BLaER1 (cell line): ENCODE measurements around the gene ST3GAL3.

Experiments used
- H3K27ac ChIP-seq: shearing (Covaris generic); formaldehyde crosslinking; 2 replicates; pipeline ENCODE4 v1.8.1; 2022
- H3K27me3 ChIP-seq: shearing (Covaris generic); formaldehyde crosslinking; 2 replicates; pipeline ENCODE4 v1.8.1; 2022
- H3K36me3 ChIP-seq: shearing (Covaris generic); formaldehyde crosslinking; 2 replicates; pipeline ENCODE4 v1.8.1; 2022
- H3K4me1 ChIP-seq: shearing (Covaris generic); formaldehyde crosslinking; 2 replicates; pipeline ENCODE4 v1.8.1; 2022
- H3K4me2 ChIP-seq: shearing (Covaris generic); formaldehyde crosslinking; 2 replicates; pipeline ENCODE4 v1.8.1; 2022
- H3K4me3 ChIP-seq: shearing (Covaris generic); formaldehyde crosslinking; 2 replicates; pipeline ENCODE4 v1.8.1; 2022
- H3K9ac ChIP-seq: shearing (Covaris generic); formaldehyde crosslinking; 2 replicates; pipeline ENCODE4 v1.8.1; 2022
- H3K9me3 ChIP-seq: shearing (Covaris generic); formaldehyde crosslinking; 2 replicates; pipeline ENCODE4 v1.8.1; 2022
- H4K20me1 ChIP-seq: shearing (Covaris generic); formaldehyde crosslinking; 2 replicates; pipeline ENCODE4 v1.8.1; 2022
- Cebpa-rat ChIP-seq: shearing (Covaris generic); IDR thresholded peaks from 2 replicates; pipeline ENCODE4 v1.8.1; 2022

ST3GAL3 gene

GRCh38 chr1:43977376-43978263 lies 270.3 kb downstream of the ST3GAL3 start:
- Histone ChIP-seq H3K27ac (no peak overlapping the region), H4K20me1 (peaks cover 63% of the 10 kb centered on the region), H3K9ac (peak overlapping the region; percentile 96), H3K4me2 (peak overlapping the region; percentile 94), H3K27me3 (no peaks in the 10 kb centered on the region), H3K36me3 (peaks cover 53% of the 10 kb centered on the region), H3K9me3 (no peaks in the 10 kb centered on the region), H3K4me1 (peaks cover 62% of the 10 kb centered on the region), H3K4me3 (peak overlapping the region; percentile 86; the same call in 1 of the 2 replicates)
- TF ChIP-seq Cebpa-rat: no peak

GRCh38 chr1:43978264-43978550 lies 270.9 kb downstream of the ST3GAL3 start:
- Histone ChIP-seq H4K20me1 (peaks cover 69% of the 10 kb centered on the region), H3K9ac (peak overlapping the region; percentile 90), H3K4me1 (peaks cover 62% of the 10 kb centered on the region), H3K4me3 (peak overlapping the region; percentile 86), H3K36me3 (peaks cover 53% of the 10 kb centered on the region), H3K9me3 (no peaks in the 10 kb centered on the region), H3K27ac (peak overlapping the region; percentile 93; the same call in 1 of the 2 replicates), H3K27me3 (no peaks in the 10 kb centered on the region), H3K4me2 (peak overlapping the region; percentile 94)
- no peak for TF ChIP-seq Cebpa-rat

GRCh38 chr1:43978551-43979260 lies 271.4 kb downstream of the ST3GAL3 start, which contains the start of gene B4GALT2:
Gene B4GALT2 (plus strand): TSS chr1:43979210. CDS start chr1:43981161, 1,951 bp downstream.
- Histone ChIP-seq H3K4me1 (peaks cover 61% of the 10 kb centered on the region), H3K4me2 (peak within 1 kb of the TSS; percentile 94), H4K20me1 (peaks cover 74% of the 10 kb centered on the region), H3K36me3 (peaks cover 53% of the 10 kb centered on the region), H3K27ac (peak within 1 kb of the TSS; percentile 93), H3K9ac (peak within 1 kb of the TSS; percentile 90), H3K27me3 (no peaks in the 10 kb centered on the region), H3K4me3 (peak within 1 kb of the TSS; percentile 86), H3K9me3 (no peaks in the 10 kb centered on the region)
- TF ChIP-seq Cebpa-rat: no peak

- Histone ChIP-seq H3K4me1 (peaks cover 59% of the 10 kb centered on the region), H3K9me3 (no peaks in the 10 kb centered on the region), H3K4me2 (peak overlapping the region; percentile 94), H3K4me3 (peak overlapping the region; percentile 86), H4K20me1 (peaks cover 79% of the 10 kb centered on the region), H3K9ac (peak overlapping the region; percentile 90), H3K27me3 (no peaks in the 10 kb centered on the region), H3K27ac (peak overlapping the region; percentile 93), H3K36me3 (peaks cover 58% of the 10 kb centered on the region)
- TF ChIP-seq Cebpa-rat: no peak
Measured at GRCh38 chr1:43979261-43979527, 271.9 kb downstream of the ST3GAL3 start.

GRCh38 chr1:43979528-43980254 lies 272.4 kb downstream of the ST3GAL3 start:
- peaks cover 57% of the 10 kb centered on the region for H3K4me1 ChIP-seq
- H3K27me3 ChIP-seq: no peaks in the 10 kb centered on the region
- H4K20me1 ChIP-seq: peaks cover 84% of the 10 kb centered on the region
- peak overlapping the region; percentile 93 for H3K27ac ChIP-seq
- H3K4me3 ChIP-seq: peak overlapping the region; percentile 86
- peak overlapping the region; percentile 94 for H3K4me2 ChIP-seq
- peaks cover 63% of the 10 kb centered on the region for H3K36me3 ChIP-seq
- H3K9ac ChIP-seq: peak overlapping the region; percentile 90
- TF ChIP-seq Cebpa-rat: no peak
- H3K9me3 ChIP-seq: no peaks in the 10 kb centered on the region

DNA sequence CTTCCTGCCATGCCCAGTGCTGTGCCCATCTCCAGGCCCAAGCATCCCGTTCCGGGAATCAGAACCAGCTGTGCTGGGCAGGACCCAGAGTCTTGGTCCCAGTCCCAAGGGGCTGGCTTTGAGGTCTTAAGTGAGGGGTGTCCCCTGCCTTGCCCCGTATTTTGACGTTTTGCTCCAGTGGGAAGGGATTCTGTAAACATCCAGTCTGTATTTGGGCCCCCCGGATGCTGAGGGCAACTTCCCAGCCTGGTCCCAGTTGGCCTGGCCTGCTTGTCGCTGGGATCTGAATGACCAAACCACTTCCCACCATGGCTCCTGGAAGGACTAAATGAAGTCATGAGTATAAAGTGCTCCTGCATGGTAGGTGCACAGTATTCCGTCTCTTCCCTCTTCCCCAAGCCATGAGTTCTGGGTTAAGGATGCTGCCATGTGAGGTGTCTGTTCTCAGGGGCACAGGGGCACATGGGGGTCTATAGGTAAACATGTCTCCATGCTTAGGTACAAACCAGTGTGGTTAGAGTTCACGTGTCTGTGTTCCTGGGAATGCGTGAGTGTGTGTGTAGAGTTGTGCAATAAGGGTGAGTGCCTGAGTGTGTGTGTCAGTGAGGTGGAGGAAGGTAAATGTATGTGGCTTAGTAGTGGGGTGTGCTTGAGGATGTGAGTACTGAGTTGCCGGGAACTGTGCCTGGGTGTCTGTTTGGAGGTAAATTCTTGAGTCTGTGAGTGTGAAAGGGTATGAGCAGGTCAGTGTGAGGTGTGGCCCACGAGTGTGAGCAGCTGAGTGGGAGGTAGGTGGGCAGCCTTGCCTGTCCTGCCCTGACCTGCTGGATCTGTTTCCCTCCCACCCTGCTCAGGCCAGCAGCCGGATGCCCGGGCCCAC lies 273.2 kb downstream of the ST3GAL3 start:
- Histone ChIP-seq H3K27me3 (no peaks in the 10 kb centered on the region), H3K36me3 (peaks cover 70% of the 10 kb centered on the region), H3K9me3 (no peaks in the 10 kb centered on the region), H3K4me2 (peak overlapping the region; percentile 94), H3K4me1 (peaks cover 57% of the 10 kb centered on the region), H3K9ac (peak overlapping the region; percentile 90), H3K4me3 (peak overlapping the region; percentile 86), H4K20me1 (peaks cover 81% of the 10 kb centered on the region), H3K27ac (peak overlapping the region; percentile 93)
- TF ChIP-seq Cebpa-rat: peak; percentile 37; the same call in 1 of the 2 replicates
